Posterior cingulate gyrus (tissue), 11 donors: ENCODE measurements around the gene CYSTM1.

Experiments
- DNase-seq, 10 donors: peaks; one replicate each; pipeline versions ENCODE4 v3.0.0 to v3.0.0-alpha.2; 2020 to 2021; ENCODE audit warnings: mixed read lengths in 3 of 10
- intact Hi-C: fragments of 100-400 bp; cut with DNase I; formaldehyde crosslinking; loops from one replicate; pipeline ENCODE4 v1.15.1; 2023

Gene CYSTM1

GRCh38 chr5:140202078-140202477 lies 27.1 kb downstream of the CYSTM1 start:
- intact Hi-C loops: no loop called here
- no peak for DNase-seq

GRCh38 chr5:140202610-140203009 lies 27.6 kb downstream of the CYSTM1 start:
- no peak for DNase-seq
- intact Hi-C loops: no loop called here

GRCh38 chr5:140205216-140205615 lies 30.2 kb downstream of the CYSTM1 start:
- intact Hi-C loops: no loop called here
- no peak for DNase-seq

- no peak for DNase-seq
- intact Hi-C loops: no loop called here
Observed at GRCh38 chr5:140205952-140206351, 31.0 kb downstream of the CYSTM1 start.

- intact Hi-C loops: no loop called here
- no peak for DNase-seq
Observed at GRCh38 chr5:140207250-140207964, 32.4 kb downstream of the CYSTM1 start.

- intact Hi-C loops: no loop called here
- DNase-seq: no peak
Observed at GRCh38 chr5:140208065-140208464, 33.1 kb downstream of the CYSTM1 start.

- intact Hi-C loops: no loop called here
Observed at GRCh38 chr5:140213370-140213983, 38.5 kb downstream of the CYSTM1 start.

GRCh38 chr5:140214831-140215230 lies 39.8 kb downstream of the CYSTM1 start:
- no peak for DNase-seq
- intact Hi-C loops: no loop called here

More at GRCh38 chr5:140213370-140213983, 38.5 kb downstream of the CYSTM1 start:
- no peak for DNase-seq

GRCh38 chr5:140215276-140215675 lies 40.3 kb downstream of the CYSTM1 start:
- DNase-seq: no peak
- intact Hi-C loops: no loop called here

GRCh38 chr5:140216478-140217074 lies 41.6 kb downstream of the CYSTM1 start:
- intact Hi-C loops: no loop called here

GRCh38 chr5:140217299-140218026 lies 42.5 kb downstream of the CYSTM1 start:
- DNase-seq: no peak

More at GRCh38 chr5:140216478-140217074, 41.6 kb downstream of the CYSTM1 start:
- DNase-seq: no peak

GRCh38 chr5:140219068-140219991 lies 44.3 kb downstream of the CYSTM1 start:
- intact Hi-C loops: no loop called here
- DNase-seq: no peak

More at GRCh38 chr5:140217299-140218026, 42.5 kb downstream of the CYSTM1 start:
- intact Hi-C loops: no loop called here

- intact Hi-C loops: no loop called here
Observed at GRCh38 chr5:140220032-140220697, 45.2 kb downstream of the CYSTM1 start.

GRCh38 chr5:140220698-140221064 lies 45.7 kb downstream of the CYSTM1 start:
- DNase-seq: peak in 1 of 10 donors; percentile 54
- intact Hi-C loops: no loop called here

More at GRCh38 chr5:140220032-140220697, 45.2 kb downstream of the CYSTM1 start:
- DNase-seq: no peak

- no peak for DNase-seq
- intact Hi-C loops: no loop called here
Observed at GRCh38 chr5:140221697-140222223, 46.8 kb downstream of the CYSTM1 start.

GRCh38 chr5:140222416-140222815 lies 47.4 kb downstream of the CYSTM1 start:
- DNase-seq: no peak
- intact Hi-C loops: no loop called here

GRCh38 chr5:140223567-140223966 lies 48.6 kb downstream of the CYSTM1 start:
- intact Hi-C loops: no loop called here
- DNase-seq: no peak

GRCh38 chr5:140224658-140225057 lies 49.7 kb downstream of the CYSTM1 start:
- no peak for DNase-seq
- intact Hi-C loops: no loop called here

- intact Hi-C loops: no loop called here
- DNase-seq: no peak
Observed at GRCh38 chr5:140225396-140225795, 50.4 kb downstream of the CYSTM1 start.
